ENCODE results near the gene TP73.

The TP73 gene

GRCh38 chr1:3672231-3672970 is 20.1 kb downstream of the TP73 start:
- in situ Hi-C loops (cut with HindIII; ENCODE audit: low sequenced_read_pairs): no loop called here
- no peak for DNase-seq (ENCODE audit: low read depth)
- TF ChIP-seq, protein P1, sequence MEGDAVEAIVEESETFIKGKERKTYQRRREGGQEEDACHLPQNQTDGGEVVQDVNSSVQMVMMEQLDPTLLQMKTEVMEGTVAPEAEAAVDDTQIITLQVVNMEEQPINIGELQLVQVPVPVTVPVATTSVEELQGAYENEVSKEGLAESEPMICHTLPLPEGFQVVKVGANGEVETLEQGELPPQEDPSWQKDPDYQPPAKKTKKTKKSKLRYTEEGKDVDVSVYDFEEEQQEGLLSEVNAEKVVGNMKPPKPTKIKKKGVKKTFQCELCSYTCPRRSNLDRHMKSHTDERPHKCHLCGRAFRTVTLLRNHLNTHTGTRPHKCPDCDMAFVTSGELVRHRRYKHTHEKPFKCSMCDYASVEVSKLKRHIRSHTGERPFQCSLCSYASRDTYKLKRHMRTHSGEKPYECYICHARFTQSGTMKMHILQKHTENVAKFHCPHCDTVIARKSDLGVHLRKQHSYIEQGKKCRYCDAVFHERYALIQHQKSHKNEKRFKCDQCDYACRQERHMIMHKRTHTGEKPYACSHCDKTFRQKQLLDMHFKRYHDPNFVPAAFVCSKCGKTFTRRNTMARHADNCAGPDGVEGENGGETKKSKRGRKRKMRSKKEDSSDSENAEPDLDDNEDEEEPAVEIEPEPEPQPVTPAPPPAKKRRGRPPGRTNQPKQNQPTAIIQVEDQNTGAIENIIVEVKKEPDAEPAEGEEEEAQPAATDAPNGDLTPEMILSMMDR (IDR thresholded peaks at IDR 0.05; ENCODE audit: low read depth, low read length, missing control alignments): no peak
- H3K4me3 ChIP-seq (ENCODE audit: low read depth, low read length): no peak overlapping the region

DNA sequence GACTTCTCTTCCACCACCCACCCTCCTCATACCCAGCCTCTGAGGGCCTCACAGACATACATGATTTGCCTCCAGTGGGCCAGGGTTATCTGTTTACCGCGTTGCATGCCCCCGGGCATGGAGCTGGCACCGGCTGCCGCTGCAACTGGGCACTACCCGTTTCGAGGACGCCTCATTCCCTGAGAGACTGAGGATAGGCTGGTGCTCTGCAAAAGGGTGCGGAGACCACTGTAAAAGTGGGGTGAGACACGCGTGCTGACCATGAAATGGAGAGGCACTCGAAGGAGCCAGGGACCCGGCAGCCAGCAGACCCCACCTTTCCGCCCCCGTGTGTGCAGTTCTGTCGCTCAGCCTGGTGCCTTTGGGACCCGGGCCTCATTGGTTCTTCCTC is 20.6 kb downstream of the TP73 start:
- in situ Hi-C loops (cut with HindIII; ENCODE audit: low sequenced_read_pairs): no loop called here
- TF ChIP-seq, protein P1 (IDR thresholded peaks at IDR 0.05; ENCODE audit: low read depth, low read length, missing control alignments): no peak
- no peak for DNase-seq (ENCODE audit: low read depth)
- no peak overlapping the region for H3K4me3 ChIP-seq (ENCODE audit: low read depth, low read length)

GRCh38 chr1:3673381-3674099 is 21.2 kb downstream of the TP73 start:
- no peak for DNase-seq (ENCODE audit: low read depth)
- in situ Hi-C loops (cut with HindIII; ENCODE audit: low sequenced_read_pairs): no loop called here
- TF ChIP-seq, protein P1 (IDR thresholded peaks at IDR 0.05; ENCODE audit: low read depth, low read length, missing control alignments): no peak

DNA sequence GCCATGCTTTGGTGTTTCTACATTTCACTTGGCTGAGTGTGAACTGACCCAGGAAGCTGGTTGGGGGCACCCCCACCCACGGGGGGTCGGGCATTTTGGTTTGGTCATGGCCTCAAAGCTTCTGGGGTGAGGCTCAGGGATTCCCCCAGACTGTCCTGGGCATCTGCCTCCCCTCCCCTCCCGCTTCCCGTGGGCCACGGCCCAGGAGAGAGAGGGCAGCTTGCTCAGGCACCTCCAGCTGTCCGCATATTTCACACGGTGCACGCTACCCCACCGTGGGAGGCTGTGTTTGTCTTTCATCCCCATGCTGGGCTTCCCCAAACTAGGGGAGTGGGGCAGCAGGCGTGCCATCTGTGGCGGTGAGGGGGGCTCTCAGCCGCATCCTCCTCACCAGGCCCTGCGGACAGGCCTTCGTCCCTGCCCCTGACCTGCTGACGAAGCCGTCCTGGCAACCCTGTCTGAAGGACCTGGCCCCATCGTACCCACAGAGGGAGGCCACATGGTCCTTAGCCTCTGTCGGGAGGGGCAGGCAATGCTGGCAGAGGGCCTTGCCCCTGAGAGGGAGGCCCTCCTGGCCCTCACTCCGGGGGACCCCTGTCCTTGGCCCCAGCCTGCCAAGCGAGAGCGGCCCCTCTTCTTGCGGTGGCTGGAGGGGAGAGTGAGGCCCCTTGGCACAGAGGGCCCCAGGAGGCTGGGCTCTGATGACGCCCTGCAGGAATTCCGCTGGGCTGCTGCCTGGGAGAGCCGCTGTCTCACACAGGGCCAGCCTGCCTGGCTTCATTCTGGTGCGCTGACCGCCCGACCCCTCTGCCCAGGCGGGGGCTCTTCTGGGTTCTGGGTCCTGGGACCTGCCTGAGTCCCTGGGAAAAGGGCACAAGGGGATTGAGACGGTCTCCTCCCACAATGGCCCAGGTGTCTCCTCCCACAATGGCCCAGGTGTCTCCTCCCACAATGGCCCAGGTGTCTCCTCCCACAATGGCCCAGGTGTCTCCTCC is 22.1 kb downstream of the TP73 start:
- in situ Hi-C loops (cut with HindIII; ENCODE audit: low sequenced_read_pairs): no loop called here
- no peak overlapping the region for H3K4me3 ChIP-seq (ENCODE audit: low read depth, low read length)
- DNase-seq (ENCODE audit: low read depth): no peak
- TF ChIP-seq, protein P1 (IDR thresholded peaks at IDR 0.05; ENCODE audit: low read depth, low read length, missing control alignments): no peak

More at GRCh38 chr1:3673381-3674099, 21.2 kb downstream of the TP73 start:
- H3K4me3 ChIP-seq (ENCODE audit: low read depth, low read length): no peak overlapping the region

DNA sequence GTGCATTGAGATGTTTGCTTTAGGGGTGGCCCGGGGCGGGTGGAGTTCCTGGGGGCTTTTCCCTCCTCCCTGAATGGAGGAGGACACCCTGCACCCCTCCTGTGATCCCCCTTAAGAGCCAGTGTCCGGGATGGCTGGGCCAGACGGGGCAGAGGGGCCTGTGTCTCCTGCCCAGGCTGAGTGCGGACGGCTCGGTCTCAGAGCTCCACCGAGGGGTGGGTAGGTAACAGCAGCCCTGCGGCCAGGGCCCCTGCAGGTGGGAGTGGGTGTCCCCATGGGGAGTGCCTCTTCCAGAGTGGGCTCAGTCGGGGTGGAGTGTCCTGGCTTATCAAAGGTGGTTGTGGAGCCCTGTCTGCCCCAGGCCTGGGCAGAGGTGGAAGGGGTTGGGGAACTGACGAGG is 23.1 kb downstream of the TP73 start:
- in situ Hi-C loops (cut with HindIII; ENCODE audit: low sequenced_read_pairs): no loop called here
- no peak for DNase-seq (ENCODE audit: low read depth)
- TF ChIP-seq, protein P1 (IDR thresholded peaks at IDR 0.05; ENCODE audit: low read depth, low read length, missing control alignments): no peak
- H3K4me3 ChIP-seq (ENCODE audit: low read depth, low read length): no peak overlapping the region
